H1 (cell line): ENCODE measurements around the gene CRB2. TPM values are rescaled to one million over a fixed set of nuclear protein-coding genes. Genes with fewer than 3 reads are reported as not detected.

ENCODE experiments used
- CTCF ChIA-PET: fragments of 300-600 bp; sonication (Branson Sonifier 250); formaldehyde crosslinking; loops from one replicate; lab custom pipeline; 2021; ENCODE audit not compliant: partially characterized antibody; lab: Charles Lee
- POLR2A ChIA-PET: fragments of 300-600 bp; sonication (Branson Sonifier 250); formaldehyde crosslinking; loops from one replicate; lab custom pipeline; 2021; ENCODE audit warnings: inconsistent platforms; ENCODE audit not compliant: partially characterized antibody; lab: Charles Lee
- DNase-seq, 2 experiments: peaks; one replicate each; pipeline versions ENCODE4 v3.0.0 to v3.0.0-alpha.2; 2010 to 2022; ENCODE audit warnings: low spot score in 2 of 2, low read depth in 1 of 2, mixed read lengths in 1 of 2
- FAIRE-seq: peaks from 2 replicates; lab custom pipeline; 2011; peaks lifted over from hg19 to GRCh38; lab: Jason Lieb, UNC
- H2AFZ ChIP-seq: 2 replicates; pipeline ENCODE4 v1.8.1; 2012; ENCODE audit warnings: low read length, inconsistent platforms
- H2AK5ac ChIP-seq: 2 replicates; pipeline ENCODE4 v1.6.1; 2013; ENCODE audit warnings: low read depth, low read length
- H2BK120ac ChIP-seq: replicated peaks from 2 replicates; pipeline ENCODE3; 2013; ENCODE audit warnings: low read depth, low read length, inconsistent platforms
- H2BK12ac ChIP-seq: 2 replicates; pipeline ENCODE4 v1.6.1; 2013; ENCODE audit warnings: low read depth, low read length
- H2BK15ac ChIP-seq: 2 replicates; pipeline ENCODE4 v1.6.1; 2013; ENCODE audit warnings: low read length
- H2BK20ac ChIP-seq: 2 replicates; pipeline ENCODE4 v1.6.1; 2013; ENCODE audit warnings: low read length
- H2BK5ac ChIP-seq: 2 replicates; pipeline ENCODE4 v1.6.1; 2013; ENCODE audit warnings: low read depth, low read length
- H3K14ac ChIP-seq: 2 replicates; pipeline ENCODE4 v1.6.1; 2013; ENCODE audit warnings: inconsistent platforms; ENCODE audit not compliant: insufficient read length
- H3K18ac ChIP-seq: 2 replicates; pipeline ENCODE4 v1.6.1; 2013; ENCODE audit warnings: low read length; ENCODE audit errors: extremely low read depth
- H3K23ac ChIP-seq: 2 replicates; pipeline ENCODE4 v1.6.1; 2013; ENCODE audit warnings: inconsistent platforms; ENCODE audit not compliant: insufficient read length
- H3K23me2 ChIP-seq: 2 replicates; pipeline ENCODE4 v1.6.1; 2013; ENCODE audit warnings: low read depth, low read length
- H3K27ac ChIP-seq: 2 replicates; pipeline ENCODE4 v1.6.1; 2011; ENCODE audit warnings: low read depth, low read length, inconsistent platforms
- H3K27me3 ChIP-seq, 4 experiments: replicated peaks in 1 of 4; 1 replicate in 1 of 4; 2 replicates in 3 of 4; pipeline versions ENCODE4 v1.6.1 to v1.8.1; 2011 to 2013; ENCODE audit warnings: low read length in 3 of 4, mild to moderate bottlenecking in 3 of 4, inconsistent platforms in 2 of 4, mixed read lengths in 2 of 4, moderate library complexity in 1 of 4; ENCODE audit not compliant: control insufficient read depth in 3 of 4, insufficient read depth in 3 of 4; ENCODE audit errors: extremely low read depth in 1 of 4
- H3K36me3 ChIP-seq, 4 experiments: 2 replicates each; pipeline versions ENCODE4 v1.6.1 to v1.8.1; 2011 to 2013; ENCODE audit warnings: mild to moderate bottlenecking in 4 of 4, low read length in 3 of 4, moderate library complexity in 2 of 4, control low read depth in 1 of 4, inconsistent platforms in 1 of 4; ENCODE audit not compliant: insufficient read depth in 4 of 4, control insufficient read depth in 2 of 4
- H3K4ac ChIP-seq: replicated peaks from 2 replicates; pipeline ENCODE3; 2013; ENCODE audit warnings: low read length, low read depth, mixed read lengths, inconsistent platforms; ENCODE audit not compliant: insufficient read length
- H3K4me1 ChIP-seq, 4 experiments: replicated peaks in 1 of 4; 1 replicate in 1 of 4; 2 replicates in 3 of 4; pipeline versions ENCODE4 v1.6.1 to v1.8.1; 2011 to 2013; ENCODE audit warnings: low read length in 3 of 4, inconsistent platforms in 2 of 4, mixed read lengths in 1 of 4; ENCODE audit not compliant: insufficient read depth in 4 of 4, control insufficient read depth in 3 of 4
- H3K4me2 ChIP-seq, 2 experiments: 2 replicates each; pipeline versions ENCODE4 v1.6.1 to v1.8.1; 2011 to 2013; ENCODE audit warnings: low read depth in 2 of 2, low read length in 2 of 2, control low read depth in 1 of 2, inconsistent platforms in 1 of 2, mild to moderate bottlenecking in 1 of 2; ENCODE audit not compliant: insufficient read depth in 1 of 2
- H3K4me3 ChIP-seq, 4 experiments: fragments of 200-600, 300-600 bp in 1 of 4; sonication (generic), shearing (Covaris generic), sonication (Bioruptor Twin) in 1 of 4; 2 replicates each; pipeline versions ENCODE4 v1.5.1 to v1.8.1; 2011 to 2016; ENCODE audit warnings: low read length in 4 of 4, low read depth in 3 of 4, control low read depth in 2 of 4, inconsistent platforms in 2 of 4, mild to moderate bottlenecking in 2 of 4, mixed read lengths in 1 of 4, moderate library complexity in 1 of 4; ENCODE audit not compliant: insufficient read depth in 2 of 4; ENCODE audit errors: extremely low read depth in 1 of 4
- H3K56ac ChIP-seq: replicated peaks from 2 replicates; pipeline ENCODE3; 2013; ENCODE audit warnings: low read depth, mild to moderate bottlenecking, mixed read lengths, low read length, inconsistent platforms; ENCODE audit not compliant: insufficient read length
- H3K79me1 ChIP-seq: 2 replicates; pipeline ENCODE4 v1.6.1; 2013; ENCODE audit warnings: low read depth, low read length, control low read depth
- H3K79me2 ChIP-seq, 2 experiments: 2 replicates each; pipeline versions ENCODE4 v1.6.1 to v1.8.1; 2012 to 2013; ENCODE audit warnings: low read length in 2 of 2, mild to moderate bottlenecking in 2 of 2, inconsistent platforms in 1 of 2; ENCODE audit not compliant: insufficient read depth in 2 of 2, control insufficient read depth in 1 of 2
- H3K9ac ChIP-seq, 4 experiments: replicated peaks in 1 of 4; 1 replicate in 1 of 4; 2 replicates in 3 of 4; pipeline versions ENCODE4 v1.6.1 to v1.8.1; 2011 to 2013; ENCODE audit warnings: low read depth in 3 of 4, low read length in 3 of 4, control low read depth in 2 of 4, mild to moderate bottlenecking in 2 of 4, moderate library complexity in 2 of 4, inconsistent platforms in 1 of 4; ENCODE audit errors: extremely low read depth in 1 of 4
- H3K9me3 ChIP-seq, 2 experiments: 2 replicates each; pipeline versions ENCODE4 v1.6.1 to v1.8.1; 2012 to 2013; ENCODE audit warnings: mild to moderate bottlenecking in 2 of 2, moderate library complexity in 2 of 2, control low read depth in 1 of 2, inconsistent platforms in 1 of 2, low read depth in 1 of 2, low read length in 1 of 2, mixed read lengths in 1 of 2; ENCODE audit not compliant: insufficient read depth in 2 of 2
- H4K20me1 ChIP-seq, 2 experiments: replicated peaks in 1 of 2; 2 replicates each; pipeline versions ENCODE3 to v1.8.1; 2011 to 2013; ENCODE audit warnings: inconsistent platforms in 2 of 2, low read length in 2 of 2, mild to moderate bottlenecking in 1 of 2; ENCODE audit not compliant: insufficient read depth in 2 of 2, control insufficient read depth in 1 of 2
- H4K5ac ChIP-seq: 2 replicates; pipeline ENCODE4 v1.6.1; 2013; ENCODE audit warnings: low read length, low read depth, mixed read lengths, inconsistent platforms; ENCODE audit not compliant: insufficient read length
- H4K8ac ChIP-seq: 2 replicates; pipeline ENCODE4 v1.8.0; 2013; ENCODE audit warnings: mild to moderate bottlenecking, moderate library complexity, low read length, inconsistent platforms; ENCODE audit not compliant: insufficient read depth; ENCODE audit errors: extremely low read depth
- H4K91ac ChIP-seq: replicated peaks from 2 replicates; pipeline ENCODE3; 2013; ENCODE audit warnings: low read length, mixed read lengths, inconsistent platforms; ENCODE audit not compliant: insufficient read length
- E2F6 ChIP-seq: IDR thresholded peaks from 2 replicates; pipeline ENCODE4 v1.6.1; 2012; ENCODE audit warnings: inconsistent platforms
- GABPA ChIP-seq: IDR thresholded peaks from 2 replicates; pipeline ENCODE4 v1.6.1; 2011; ENCODE audit warnings: mild to moderate bottlenecking, low read length, moderate library complexity, borderline replicate concordance; ENCODE audit not compliant: insufficient read depth
- KDM1A ChIP-seq: fragments of 200-600, 300-600 bp; sonication (generic); IDR thresholded peaks from 2 replicates; pipeline ENCODE4 v1.7.1; 2016; ENCODE audit warnings: mild to moderate bottlenecking, low read length, borderline replicate concordance
- POU5F1 ChIP-seq: IDR thresholded peaks from 2 replicates; pipeline ENCODE4 v1.6.1; 2011; ENCODE audit warnings: low read depth, mild to moderate bottlenecking, low read length, moderate library complexity
- RAD21 ChIP-seq, 2 experiments: IDR thresholded peaks in 1 of 2; conservative IDR thresholded peaks in 1 of 2; 2 replicates each; pipeline ENCODE4 v1.6.1; 2011; ENCODE audit warnings: low read depth in 2 of 2, low read length in 2 of 2, improper control_type of control experiment in 1 of 2, inconsistent platforms in 1 of 2, mild to moderate bottlenecking in 1 of 2, moderate library complexity in 1 of 2
- RFX5 ChIP-seq: IDR thresholded peaks from 2 replicates; pipeline ENCODE4 v1.6.1; 2011; ENCODE audit warnings: low read depth, low read length, improper control_type of control experiment, borderline replicate concordance
- SRF ChIP-seq: IDR thresholded peaks from 2 replicates; pipeline ENCODE4 v1.6.1; 2011; ENCODE audit warnings: mild to moderate bottlenecking, low read depth, low read length, moderate library complexity
- TAF7 ChIP-seq: optimal IDR thresholded peaks from 2 replicates; pipeline ENCODE3; 2011; ENCODE audit warnings: low read depth, mild to moderate bottlenecking, inconsistent platforms, low read length, moderate library complexity, borderline replicate concordance
- WGBS, 2 experiments: shearing (Covaris generic) in 1 of 2; methylation state at CpG; one replicate each; pipeline versions ENCODE4 v1.1.6 to v1.1.7; 2013 to 2015; ENCODE audit warnings: low lambda C conversion rate in 2 of 2, mixed read lengths in 2 of 2, inconsistent platforms in 1 of 2, low coverage in 1 of 2, missing lambda C conversion rate in 1 of 2; ENCODE audit not compliant: insufficient replicate concordance in 2 of 2, insufficient coverage in 1 of 2, insufficient read length in 1 of 2; ENCODE audit errors: extremely low coverage in 1 of 2, missing lambda C conversion rate in 1 of 2; 5-methylcytosine and 5-hydroxymethylcytosine counted together
- polyA plus RNA-seq, 7 experiments: library from polyadenylated mRNA; depleted of rRNA in 3 of 7; stranded (reverse) in 5 of 7; unstranded in 2 of 7; fragments of >200 nt in 5 of 7; fragments of 200-250 nt in 2 of 7; gene quantifications; 1 replicate in 5 of 7; 2 replicates in 1 of 7; 4 replicates in 1 of 7; pipeline versions ENCODE4 v1.2.1 to v1.2.3, GENCODE V29; 2011 to 2013; ENCODE audit warnings: missing spikeins in 2 of 7, mixed read lengths in 2 of 7
- total RNA-seq: library from RNA; stranded (reverse); fragmentation: NEBNext Ultra II Directional; extraction: Animal tissue kit (Norgen Biotek cat#: 25700); gene quantifications from 2 replicates; pipeline ENCODE4 v1.2.1, GENCODE V29; 2021

Gene CRB2
- total and polyA plus RNA-seq, 2 of the 8 experiments (the other 6 are each of a cell fraction or from before 2014, with no cell fraction given), result 4.0 to 8.4 TPM

GRCh38 chr9:123342247-123342646 is 13.8 kb upstream of the CRB2 start:
- TF ChIP-seq E2F6 (no peak), TAF7 (no peak), GABPA (no peak), RFX5 (no peak), POU5F1 (no peak), SRF (no peak), KDM1A (no peak), RAD21 (IDR thresholded peaks at IDR 0.05 in 1 of 2, conservative IDR thresholded peaks at IDR 0.05 in 1 of 2; ENCODE audit: low read depth in 2 of 2, low read length in 2 of 2) (no peak)
- no peak overlapping the region; the same call in 1 of the 2 replicates for H3K18ac ChIP-seq
- H2BK20ac ChIP-seq, result no peak overlapping the region
- DNase-seq (no peak), FAIRE-seq (no peak)
- CTCF ChIA-PET, result interaction anchor here (2.1 kb wide), 1 partner anchor 7 kb away, joined by 20 read pairs; no protein-coding TSS in a partner anchor
- no peak overlapping the region for H3K4ac ChIP-seq
- H2BK12ac ChIP-seq, result no peak overlapping the region
- H3K56ac ChIP-seq, result no peak overlapping the region
- peaks cover 0 to 6% of the 10 kb centered on the region in 2 experiments for H4K20me1 ChIP-seq
- no peaks in the 10 kb centered on the region for H3K36me3 ChIP-seq
- H2BK5ac ChIP-seq, result no peak overlapping the region
- no peaks in the 10 kb centered on the region for H3K79me1 ChIP-seq
- peaks cover 5% of the 10 kb centered on the region for H3K23me2 ChIP-seq
- peaks cover 0 to 13% (median 3%) of the 10 kb centered on the region in 4 experiments; a peak in 6 of 7 replicates for H3K4me1 ChIP-seq
- H4K8ac ChIP-seq, result no peak overlapping the region
- no peak overlapping the region for H3K4me3 ChIP-seq
- H2BK15ac ChIP-seq, result no peak overlapping the region
- no peak overlapping the region for H3K27ac ChIP-seq
- H3K23ac ChIP-seq, result no peak overlapping the region
- no peak overlapping the region for H4K5ac ChIP-seq
- 86% methylated on average over 5 of the region's 5 CpGs; no CpG with 5 or more reads in 1 of the 2 experiments for WGBS, 2 experiments
- no peaks in the 10 kb centered on the region for H3K9me3 ChIP-seq
- H2BK120ac ChIP-seq, result no peak overlapping the region
- H3K14ac ChIP-seq, result no peak overlapping the region
- no peaks in the 10 kb centered on the region for H3K79me2 ChIP-seq
- no peak overlapping the region for H2AK5ac ChIP-seq
- H3K4me2 ChIP-seq, result no peak overlapping the region
- POLR2A ChIA-PET, result interaction anchor here (0.6 kb wide), 1 partner anchor 110 kb away, joined by 3 read pairs; no protein-coding TSS in a partner anchor
- H3K9ac ChIP-seq, result no peak overlapping the region
- no peak overlapping the region for H2AFZ ChIP-seq
- no peak overlapping the region for H4K91ac ChIP-seq
- H3K27me3 ChIP-seq, result no peaks in the 10 kb centered on the region
